Inferior parietal cortex (tissue), 1 donor: ENCODE results near the gene ARHGDIB.
A peak's percentile ranks its signal among the peaks of the same experiment; 100 is the strongest.

Source experiments
- DNase-seq: peaks from one replicate; pipeline ENCODE4 v3.0.0-alpha.2; 2016; ENCODE audit errors: extremely low spot score

ARHGDIB gene

GRCh38 chr12:14961466-14962152, at the start of gene ARHGDIB:
ARHGDIB (minus strand) TSS chr12:14961601; CDS start chr12:14950712, 10,889 bp downstream.
- DNase-seq: no peak

DNA sequence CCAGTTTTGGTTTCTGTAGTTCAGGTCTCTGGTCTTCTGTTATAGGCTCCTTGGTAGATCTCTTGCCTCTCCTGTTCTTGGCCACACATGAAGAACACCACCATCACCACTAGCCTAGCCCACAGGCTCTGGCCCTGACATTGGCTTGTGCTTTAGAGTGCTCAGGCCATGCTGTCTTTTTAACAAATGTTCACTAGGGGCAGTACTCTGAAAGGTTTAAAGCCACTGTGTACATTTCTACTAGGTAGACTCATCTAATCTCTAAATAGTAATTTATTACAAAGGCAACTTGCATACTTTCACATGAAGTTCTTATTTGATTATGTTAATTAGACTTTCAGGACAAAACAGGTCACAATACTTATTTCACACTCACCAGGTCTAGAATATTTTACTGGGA, 49.8 kb upstream of the ARHGDIB start:
- no peak for DNase-seq

GRCh38 chr12:15007551-15007950, 46.1 kb upstream of the ARHGDIB start:
- no peak for DNase-seq

DNA sequence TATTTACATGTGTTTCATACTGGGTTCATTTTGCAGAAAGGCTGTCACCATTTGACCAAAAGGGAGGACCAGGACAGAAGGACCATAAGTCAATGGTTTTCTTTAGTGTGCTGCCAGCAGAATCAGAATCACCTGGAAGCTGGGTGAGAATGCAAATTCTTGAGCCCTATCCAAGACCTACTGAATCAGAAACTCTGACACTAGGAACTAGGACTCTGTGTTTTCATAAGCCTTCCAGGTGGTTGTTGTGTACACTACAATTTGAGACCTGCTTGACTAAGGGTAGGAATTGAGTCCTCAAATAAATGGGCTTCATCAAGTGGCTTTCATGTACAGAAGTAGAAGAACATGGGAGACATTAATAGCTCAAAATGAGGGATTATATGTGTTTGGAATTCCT, 43.7 kb upstream of the ARHGDIB start:
- DNase-seq: no peak

DNA sequence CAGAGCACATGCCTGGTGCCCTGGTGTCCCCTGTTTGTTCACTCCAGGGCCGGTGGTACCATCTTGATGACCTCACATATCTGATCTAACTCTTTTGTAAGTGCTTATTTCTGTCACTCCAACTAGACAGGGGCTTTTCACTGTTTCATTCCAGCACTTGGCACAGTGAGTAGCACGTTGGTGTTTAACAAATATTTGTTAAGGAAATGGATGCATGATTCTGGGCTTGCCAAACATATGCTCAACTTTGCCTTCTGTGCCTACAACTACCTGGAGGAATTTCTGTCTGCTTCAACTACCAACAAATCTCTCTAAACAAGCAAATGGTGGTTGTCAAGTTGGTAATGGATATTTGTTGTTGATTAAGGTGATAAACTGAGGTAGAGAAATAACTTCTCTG, 43.0 kb upstream of the ARHGDIB start:
- DNase-seq: no peak

DNA sequence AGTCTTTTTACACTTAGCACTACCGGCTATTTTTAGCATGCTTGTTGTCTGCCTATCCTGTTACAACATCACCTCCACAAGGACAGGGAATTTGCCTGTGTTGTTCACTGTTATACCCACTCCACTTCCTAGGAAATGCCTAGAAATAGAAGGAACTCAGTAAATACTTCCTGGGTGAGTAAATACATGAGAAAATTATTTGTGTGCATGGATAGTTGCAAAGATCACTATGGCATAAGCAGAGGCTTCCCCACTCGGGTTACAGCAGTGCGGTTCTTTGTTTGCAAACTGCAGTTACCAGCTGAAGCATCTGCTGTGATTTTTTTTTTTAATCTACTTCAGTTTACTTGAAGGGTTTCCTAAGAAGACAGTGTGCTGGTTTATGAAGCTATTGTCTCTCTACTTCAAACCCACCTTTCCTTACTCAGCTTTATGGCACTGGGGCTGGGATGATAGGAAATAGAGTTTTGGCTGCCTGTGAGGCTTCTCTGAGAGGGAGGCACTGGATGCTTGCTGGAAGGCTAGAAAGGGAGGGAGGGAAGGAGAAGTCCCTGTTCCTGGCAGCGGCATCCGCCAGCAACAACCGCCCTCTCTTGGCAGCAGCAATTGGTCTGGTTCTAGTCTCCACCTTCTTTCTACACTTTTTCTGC, 40.5 kb upstream of the ARHGDIB start:
- DNase-seq: peak; percentile 36

DNA sequence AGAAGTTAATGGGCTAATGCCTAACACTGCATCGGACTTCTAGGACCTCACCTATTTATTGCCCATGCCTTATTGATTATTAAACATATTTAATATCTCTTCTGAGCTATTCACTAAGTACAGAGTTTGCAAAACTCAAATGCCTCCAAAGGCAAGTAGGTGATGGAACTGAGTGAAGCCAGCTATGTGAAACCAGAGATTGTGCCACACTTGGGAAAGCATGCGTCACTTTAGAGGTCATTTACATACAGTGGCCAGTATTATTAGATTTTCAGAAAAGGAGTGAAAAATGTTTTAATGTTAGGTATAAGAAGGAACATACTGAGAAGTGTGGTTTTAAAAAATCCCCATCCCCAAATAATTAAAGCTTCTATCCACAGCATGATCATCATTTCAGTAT, 39.2 kb upstream of the ARHGDIB start:
- no peak for DNase-seq

DNA sequence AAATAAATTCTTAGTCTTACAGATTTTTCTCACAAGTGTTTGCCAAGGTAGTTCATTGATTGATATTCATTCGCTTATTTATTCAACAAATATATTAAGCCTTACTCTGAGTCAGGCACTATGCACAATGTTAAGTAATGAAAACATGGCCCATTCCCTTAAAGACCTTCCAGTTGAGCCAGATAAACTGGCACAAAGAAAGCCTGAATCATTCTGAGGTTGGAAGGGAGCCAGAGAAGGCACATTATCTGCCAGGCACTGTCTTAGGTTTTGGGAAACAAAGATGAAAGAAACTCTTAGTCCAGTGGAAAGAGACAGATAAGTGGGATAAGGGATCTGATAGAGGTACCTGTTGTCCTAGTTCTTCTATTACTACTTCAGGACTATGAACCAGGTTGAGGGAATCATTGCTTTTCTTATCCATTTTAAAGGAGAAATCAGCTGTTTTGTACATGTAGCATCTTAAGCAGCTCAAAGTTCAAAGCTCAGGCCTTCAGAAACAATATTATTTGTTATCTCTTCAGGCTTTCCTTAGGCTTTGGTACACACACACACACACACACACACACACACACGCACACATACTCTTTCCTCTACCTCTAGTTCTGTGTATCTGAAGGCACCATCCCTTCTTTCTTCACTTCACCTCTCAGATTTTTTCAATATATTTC, 38.4 kb upstream of the ARHGDIB start:
- DNase-seq: no peak

DNA sequence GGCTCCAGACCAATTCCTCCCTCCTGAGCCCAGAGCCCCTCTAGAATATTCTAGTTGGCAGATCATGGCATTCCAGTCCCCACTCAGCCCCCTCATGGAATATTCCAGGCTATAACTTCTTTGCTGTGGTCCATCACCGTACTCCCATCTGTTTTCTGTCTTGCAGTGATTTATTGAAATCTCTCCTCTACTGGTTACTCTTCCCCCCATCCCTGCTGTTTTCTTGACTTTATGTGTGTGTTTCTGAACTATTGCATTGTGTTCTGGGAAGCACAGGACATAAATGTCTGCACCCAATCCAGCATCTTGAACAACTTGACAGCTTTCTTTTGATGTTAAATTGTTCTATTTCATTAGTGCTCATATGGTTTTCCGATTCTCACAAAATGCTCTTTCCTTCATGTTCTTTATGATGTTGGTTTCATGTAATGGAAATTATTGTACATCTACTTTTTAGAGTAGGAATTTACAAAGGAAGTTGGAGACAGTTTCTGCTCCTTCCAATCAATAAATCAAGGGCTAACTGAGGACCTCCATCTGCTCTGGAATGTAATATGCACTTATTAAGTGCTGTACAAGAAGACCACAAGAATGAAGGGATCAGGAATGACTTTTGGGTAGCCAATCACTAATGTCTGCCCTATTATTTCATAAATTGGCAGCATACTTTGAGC, 37.8 kb upstream of the ARHGDIB start:
- DNase-seq: no peak

DNA sequence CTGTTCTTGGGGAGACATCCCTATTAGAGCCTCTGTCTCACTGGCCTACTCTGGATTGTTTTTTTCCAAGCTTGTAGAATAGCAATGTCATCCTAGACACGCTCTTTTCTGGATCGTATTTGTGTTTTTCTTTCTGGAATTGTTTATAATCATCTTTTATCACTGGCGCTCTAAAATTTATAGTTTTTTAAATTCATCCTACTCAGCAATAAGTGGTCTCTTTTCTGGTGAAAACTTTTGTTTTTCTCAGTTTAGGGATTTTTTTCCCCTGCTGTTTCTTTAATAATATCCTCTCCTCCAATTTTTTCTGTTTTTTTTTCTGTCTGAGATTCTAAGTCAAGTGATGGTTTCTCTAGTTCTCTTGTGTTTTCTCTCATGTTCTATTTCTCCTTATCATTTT, 36.6 kb upstream of the ARHGDIB start:
- no peak for DNase-seq

GRCh38 chr12:14995583-14996425, 34.4 kb upstream of the ARHGDIB start:
- peak; percentile 78 for DNase-seq

GRCh38 chr12:14994610-14995009, 33.2 kb upstream of the ARHGDIB start:
- no peak for DNase-seq

- no peak for DNase-seq
These were observed 32.3 kb upstream of the ARHGDIB start for GRCh38 chr12:14993537-14994266.

- no peak for DNase-seq
These were observed 31.7 kb upstream of the ARHGDIB start for GRCh38 chr12:14993117-14993516.

- no peak for DNase-seq
These were observed 31.3 kb upstream of the ARHGDIB start for GRCh38 chr12:14992673-14993072.

- no peak for DNase-seq
These were observed 29.7 kb upstream of the ARHGDIB start for GRCh38 chr12:14991069-14991468.

- no peak for DNase-seq
These were observed 28.4 kb upstream of the ARHGDIB start for GRCh38 chr12:14989790-14990189.

- DNase-seq: no peak
These were observed 26.6 kb upstream of the ARHGDIB start for GRCh38 chr12:14988035-14988434.

DNA sequence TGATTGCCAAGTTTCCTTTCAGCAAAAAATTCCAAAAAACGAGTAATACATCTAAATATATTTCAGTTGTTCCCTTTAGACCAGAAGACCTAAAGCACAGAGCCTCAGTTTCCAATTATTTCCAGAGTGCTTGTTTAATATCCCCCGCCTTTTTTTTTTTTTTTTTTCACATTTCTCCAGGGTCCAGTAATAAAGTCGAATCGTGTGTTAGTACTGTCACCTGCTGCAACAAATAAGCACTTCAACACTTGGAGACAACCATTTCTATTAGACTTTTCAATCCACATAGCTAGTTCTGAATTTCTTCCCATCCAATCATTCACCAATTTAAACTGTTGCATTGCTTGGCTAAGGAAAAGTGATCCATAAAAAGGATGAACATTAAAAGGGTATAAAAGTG, 25.0 kb upstream of the ARHGDIB start:
- no peak for DNase-seq

- DNase-seq: no peak
These were observed 23.4 kb upstream of the ARHGDIB start for GRCh38 chr12:14984766-14985285.

GRCh38 chr12:14984036-14984435, 22.6 kb upstream of the ARHGDIB start:
- DNase-seq: no peak
